NCI-H1436 treated with DMSO at 0.1 percent for 48 hours (cell line): ENCODE data around the gene SYT9.

Experiments
- DNase-seq: peaks from one replicate; lab custom pipeline; 2025; lab: John Stamatoyannopoulos, UW

The SYT9 gene

DNA sequence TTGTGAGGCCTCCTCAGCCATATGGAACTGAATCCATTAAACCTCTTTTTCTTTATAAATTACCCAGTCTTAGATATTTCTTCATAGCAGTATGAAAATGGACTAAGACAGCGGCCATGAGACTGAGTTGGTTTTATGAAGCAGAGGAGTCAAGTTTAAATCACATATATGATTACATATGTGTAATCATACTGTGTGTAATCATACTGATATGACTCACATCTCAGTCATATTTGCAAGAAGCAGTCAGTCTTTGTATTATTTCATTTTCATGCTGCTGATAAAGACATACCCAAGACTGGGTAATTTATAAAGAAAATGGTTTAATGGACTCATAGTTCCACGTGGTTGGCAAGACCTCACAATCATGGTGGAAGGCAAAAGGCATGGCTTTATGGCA is 89.8 kb downstream of the SYT9 start:
- no peak for DNase-seq

DNA sequence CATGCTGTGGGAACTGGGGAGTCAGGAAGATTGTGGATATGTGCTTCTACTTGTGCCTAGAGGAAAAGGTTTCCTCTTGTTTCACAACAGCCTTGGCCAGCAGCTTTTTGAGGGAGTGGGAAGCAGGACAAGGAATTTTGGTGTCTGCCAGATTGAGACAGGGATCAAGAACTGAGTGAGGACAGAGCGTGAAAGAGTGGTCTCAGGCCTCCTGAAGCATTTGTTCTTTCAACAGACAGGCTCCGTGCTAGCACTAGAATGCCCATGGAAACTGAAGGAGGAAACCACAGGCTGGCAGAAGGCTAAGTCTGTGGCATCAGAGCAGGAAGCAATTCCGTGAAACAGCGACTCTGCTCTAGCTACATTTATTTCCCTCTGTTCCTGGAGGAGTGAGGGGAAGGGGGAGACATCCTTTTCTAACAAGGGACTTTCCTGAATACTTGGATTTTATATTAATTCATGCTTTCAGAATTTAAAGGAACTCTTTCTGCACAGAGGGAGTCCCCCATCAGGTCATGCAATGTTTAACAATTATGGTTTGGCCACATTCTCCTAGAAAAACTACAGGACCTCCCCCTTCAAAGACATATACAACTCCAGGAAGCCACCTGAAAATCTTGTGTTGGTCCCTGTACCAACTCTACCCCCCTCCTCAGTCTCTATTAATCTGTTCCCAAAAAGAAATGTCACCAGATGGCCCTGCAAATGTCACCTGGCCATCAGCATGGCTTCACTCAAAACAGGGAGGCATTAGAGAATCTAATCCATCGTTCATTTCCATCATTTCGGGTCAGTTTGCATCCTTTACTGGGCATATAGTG is 96.1 kb downstream of the SYT9 start:
- no peak for DNase-seq

DNA sequence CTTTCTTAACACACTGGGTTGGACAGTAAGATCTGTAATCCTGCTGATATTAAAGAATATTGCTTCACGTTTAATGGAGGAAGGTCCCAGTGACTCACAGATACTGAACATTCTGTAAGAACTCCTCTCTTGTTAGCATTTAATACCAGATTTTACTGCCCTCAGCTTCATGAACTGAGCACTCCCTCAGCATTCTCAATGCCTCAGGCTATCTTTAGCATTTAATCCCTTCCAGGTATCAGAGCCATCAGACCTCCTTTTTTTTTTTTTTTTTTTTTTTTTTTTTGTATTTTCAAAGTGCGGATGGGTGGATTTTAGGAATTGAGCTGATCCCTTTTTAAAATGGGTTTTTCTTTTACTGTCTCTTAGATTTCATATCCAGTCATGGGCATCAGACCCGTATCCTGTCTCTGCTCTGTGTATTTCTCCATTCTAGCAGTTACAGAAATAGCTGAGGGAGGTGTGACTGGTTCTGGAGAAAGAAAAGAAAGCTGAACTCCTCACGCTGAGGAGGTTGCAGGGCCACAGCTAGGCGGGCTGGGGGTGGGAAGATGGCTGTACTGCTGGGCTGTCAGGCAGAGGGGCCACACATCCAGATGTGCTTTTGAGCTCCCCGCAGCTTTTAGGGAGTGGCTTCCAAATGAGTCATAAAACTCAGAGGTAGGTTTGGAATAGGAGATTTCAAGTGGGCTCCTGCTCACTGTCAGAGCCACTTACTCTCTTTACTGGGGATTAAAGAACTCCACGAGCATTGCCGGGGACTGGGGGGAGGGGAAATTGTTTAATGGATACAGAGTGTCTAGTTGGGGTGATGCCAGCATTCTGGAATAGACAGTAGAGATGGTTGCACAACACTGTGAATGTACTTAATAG is 97.0 kb downstream of the SYT9 start:
- DNase-seq = no peak

DNA sequence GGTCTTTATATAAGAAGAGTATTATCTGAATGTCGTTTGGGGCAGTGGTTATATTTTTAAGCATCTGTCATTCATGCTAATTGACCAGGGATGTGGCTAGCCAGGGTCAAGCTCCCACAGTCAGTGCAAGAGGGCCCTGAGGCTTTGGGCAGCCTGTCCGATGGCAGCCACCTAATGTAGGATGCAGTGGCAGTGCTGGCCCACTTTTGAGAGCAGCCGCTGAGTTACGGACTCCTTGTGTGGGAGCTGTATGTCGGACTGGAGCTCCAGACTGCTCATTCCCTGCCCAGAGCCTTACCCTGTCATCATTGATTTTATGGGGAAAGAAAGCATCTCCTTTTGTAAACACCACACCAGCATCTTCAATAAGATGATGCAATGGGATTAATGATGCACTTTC is 99.5 kb downstream of the SYT9 start:
- no peak for DNase-seq

DNA sequence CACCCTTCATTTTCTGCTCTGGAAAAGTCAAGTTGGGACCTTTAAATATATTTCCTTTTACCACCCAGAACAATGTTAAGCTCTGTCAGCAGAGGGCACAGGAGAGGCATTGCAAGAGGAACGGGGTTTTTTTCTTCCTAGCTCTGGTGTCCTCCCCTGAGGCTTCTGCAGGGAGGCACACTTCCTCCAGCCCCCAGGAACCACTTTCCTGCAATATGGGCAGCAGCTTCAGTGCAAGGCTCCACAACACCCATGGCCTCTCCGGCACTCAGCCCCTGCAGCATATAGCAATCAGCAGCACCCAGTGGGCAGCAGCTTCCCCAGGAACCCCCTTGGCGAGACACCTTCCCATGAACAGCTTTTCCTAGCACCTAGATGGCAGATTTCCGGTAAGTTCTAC is 101.4 kb downstream of the SYT9 start:
- no peak for DNase-seq

DNA sequence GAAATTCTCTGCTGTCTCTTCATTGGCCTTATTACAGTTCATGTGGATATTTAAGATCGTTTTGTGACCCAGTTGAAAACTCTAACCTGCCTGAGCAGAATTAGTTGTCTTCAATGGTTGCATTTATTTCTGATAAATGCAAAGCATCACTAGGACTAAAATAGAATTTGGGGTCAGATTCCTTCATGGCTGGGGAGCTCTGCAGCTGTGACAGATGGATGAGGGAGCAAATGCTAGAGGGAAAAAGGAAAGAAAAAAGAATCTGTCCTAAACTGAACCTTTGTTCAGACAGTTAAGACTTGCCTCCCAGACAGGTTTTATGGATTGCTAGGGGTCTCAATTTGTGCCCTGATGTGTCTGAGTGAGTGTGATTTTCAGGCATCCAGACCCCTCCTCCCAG is 113.0 kb downstream of the SYT9 start:
- no peak for DNase-seq

DNA sequence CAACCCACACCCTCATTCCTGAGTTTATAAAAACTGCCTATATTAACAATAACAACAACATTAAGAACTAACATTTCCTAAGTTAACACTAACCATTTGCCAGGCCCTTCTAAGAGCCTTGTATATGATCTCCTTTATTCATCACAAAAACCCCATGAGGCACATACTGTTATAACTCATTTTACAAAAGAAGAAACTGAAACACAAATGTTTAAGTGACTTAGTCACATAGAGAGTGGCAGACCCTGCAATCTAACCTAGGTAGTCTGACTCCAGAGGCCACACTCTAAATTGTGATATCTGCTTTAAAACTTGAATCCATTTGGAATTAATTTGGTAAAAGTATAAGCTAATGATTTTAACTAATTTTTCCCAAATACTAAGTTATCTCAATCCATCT is 116.1 kb downstream of the SYT9 start:
- DNase-seq = no peak

DNA sequence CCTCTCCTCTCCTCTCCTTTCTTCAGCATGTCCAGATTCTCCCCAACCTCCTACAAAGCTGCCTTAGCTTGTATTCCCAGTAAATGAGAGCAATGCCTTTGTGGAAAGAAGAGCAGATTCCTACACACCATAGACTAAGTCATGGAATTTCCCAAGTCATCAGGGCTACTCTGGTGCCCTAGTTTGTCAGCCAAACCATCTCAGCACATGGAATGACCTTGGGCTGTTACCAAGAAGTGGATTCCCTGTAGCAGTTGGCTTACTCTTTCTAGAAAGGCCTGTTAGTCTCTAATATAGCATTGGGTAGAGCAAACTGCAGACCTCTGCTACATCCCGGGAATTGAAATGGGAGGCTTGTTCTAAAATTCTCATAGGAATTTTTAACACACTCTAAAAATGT is 124.7 kb downstream of the SYT9 start:
- no peak for DNase-seq

DNA sequence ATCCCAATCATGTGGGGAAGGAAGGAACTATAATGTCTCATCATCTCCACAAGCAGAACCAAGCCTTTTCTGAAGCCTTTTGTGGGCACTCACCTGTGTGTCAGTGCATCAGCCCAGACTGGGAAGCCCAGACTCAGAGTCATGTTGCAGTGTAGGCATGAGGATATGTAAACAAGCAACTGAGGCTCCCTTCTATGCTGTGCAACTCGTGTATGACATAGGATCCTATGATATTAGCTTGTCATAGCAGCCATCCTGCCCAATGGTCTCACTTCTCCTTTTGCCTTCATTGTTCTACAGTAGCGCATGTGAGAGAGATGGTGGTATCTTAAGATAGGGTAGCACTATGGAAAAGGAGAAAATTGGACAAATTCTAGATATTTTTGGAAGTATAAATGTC is 130.2 kb downstream of the SYT9 start:
- no peak for DNase-seq

DNA sequence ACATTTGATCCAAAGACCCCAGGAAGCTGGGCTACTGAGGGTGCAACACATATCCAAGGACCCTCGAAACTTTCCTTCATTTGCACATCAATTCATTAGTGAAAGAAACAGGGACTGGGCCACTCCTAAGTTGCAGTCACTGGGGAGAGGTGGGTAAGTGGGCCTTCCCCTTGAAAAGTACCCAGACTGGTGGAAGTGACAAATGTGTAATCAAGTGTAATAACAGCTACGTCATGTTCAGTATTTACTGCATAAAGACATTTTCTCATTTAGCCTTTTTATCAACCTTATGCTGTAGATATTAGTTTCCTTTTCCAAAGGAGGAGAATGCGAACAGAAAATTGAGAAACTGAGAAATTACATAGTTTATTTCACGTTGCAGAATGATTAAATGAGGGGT is 131.7 kb downstream of the SYT9 start:
- DNase-seq = no peak

DNA sequence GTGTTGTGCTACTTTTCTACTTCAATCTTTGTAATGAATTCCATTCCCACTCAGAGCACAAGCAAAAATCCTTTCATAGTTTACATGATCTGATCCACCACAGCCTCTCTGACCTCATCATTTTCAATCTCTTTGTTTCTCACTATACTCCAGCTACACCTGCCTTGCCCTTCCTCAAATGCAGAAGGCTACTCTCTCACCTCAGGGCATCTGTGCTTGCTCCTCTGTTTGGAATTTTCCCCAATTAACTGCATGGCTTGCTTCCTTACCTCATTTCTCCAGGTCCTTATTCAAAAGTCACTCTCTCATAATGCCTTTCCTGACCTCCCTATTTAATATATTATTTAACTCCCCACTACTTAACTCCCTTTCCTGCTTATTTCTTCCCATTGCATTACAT is 133.0 kb downstream of the SYT9 start:
- DNase-seq = no peak

DNA sequence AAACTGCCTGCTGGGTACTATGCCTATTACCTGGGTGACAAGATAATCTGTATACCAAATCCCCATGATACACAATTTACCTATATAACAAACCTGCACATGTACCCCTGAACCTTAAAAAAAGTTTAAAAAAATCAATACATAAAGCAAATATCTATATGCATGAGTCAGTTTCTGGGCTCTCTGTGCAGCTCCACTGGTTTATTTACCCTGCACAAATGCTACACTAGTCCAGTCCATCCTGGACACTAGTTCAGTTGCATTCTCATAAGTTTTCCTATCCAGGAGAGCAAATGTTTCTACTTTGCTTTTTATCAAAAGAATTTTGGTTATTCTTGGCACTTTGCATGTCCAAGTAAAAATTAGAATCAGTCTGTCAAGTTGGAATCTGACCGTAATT is 133.8 kb downstream of the SYT9 start:
- DNase-seq = no peak

DNA sequence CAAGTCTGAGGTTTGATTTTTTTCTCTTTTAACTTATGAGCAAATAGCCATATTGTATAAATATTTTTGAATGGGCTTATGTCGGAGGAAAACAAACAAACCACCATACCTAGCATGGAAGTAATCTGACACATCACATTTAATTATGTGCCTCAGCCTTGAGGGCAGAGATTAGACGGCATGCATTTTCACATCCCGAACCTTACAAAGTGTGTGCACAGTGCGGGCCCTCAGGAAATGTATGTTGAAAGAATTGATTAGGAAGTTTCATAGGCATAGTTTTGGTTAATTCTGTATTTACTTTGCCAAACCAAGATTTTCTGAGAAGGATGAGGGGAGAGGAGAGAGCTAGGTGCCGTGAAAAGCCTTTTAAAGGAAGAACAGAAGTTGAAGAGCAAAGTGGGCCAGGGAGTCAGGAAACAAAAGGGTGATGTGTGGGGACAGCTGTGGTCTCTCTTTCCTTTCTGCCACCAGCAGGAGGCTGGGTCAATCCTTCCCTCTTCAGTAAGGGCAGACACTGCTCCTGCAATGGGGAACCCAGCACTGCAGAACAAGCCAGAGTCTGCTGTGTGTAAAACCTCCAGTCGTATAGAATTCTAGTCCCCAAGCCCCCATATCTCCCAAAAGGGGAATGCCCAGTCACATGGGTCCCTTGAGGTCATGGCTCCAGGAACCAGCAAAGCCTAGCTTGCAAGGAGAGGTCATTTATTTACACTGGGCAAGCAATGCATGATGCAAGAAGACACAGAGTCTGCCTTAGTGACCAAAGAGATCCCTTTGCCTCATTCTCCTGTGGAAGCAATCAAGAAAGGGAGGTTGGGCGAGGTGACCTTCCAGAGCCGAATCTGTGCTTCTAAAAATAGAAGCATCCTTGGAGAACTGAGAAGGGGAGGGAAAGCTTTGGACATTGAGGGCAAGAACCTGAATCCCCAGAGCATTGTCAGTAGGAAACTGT is 162.5 kb downstream of the SYT9 start:
- DNase-seq = no peak

DNA sequence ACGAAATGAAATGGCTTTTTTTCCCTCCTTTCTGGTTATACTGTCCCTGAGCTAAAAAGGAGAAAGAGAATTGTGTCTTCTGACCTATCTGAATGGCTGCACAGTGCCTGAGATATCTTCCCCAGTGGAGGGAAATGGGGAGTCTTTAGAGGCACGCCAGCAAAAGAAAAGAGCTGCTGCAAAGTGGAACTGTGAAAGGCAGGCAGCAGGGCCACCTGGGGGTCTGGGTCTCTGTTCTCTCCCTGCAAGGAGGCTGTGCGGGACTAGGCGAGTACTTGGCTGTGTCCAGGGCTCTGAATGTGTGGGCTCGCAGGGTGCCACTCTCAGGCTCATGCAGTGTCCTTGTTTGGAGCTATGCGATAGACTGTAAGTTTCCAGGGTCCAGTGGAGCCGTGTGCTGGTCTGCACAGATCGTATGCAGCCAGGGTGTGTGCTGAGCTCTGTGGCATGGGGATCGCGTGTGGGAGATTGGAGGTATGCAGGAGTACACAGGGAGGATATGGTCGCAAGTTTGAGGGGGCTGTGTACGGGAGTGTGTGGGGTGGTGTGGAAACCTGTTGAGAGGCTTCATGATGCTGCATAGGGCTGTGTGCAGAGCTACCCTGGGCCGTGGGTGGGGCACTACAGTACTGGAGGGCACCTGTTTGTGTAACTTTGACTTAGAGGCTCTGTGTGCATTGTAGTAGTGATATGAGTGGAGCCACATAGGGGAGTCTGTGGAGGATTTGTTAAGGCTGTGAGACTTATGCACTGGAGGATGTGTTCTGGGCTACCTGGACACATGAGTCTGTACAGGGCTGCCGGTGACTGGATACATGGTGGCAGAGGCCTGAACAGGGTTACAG is 163.5 kb downstream of the SYT9 start:
- no peak for DNase-seq

DNA sequence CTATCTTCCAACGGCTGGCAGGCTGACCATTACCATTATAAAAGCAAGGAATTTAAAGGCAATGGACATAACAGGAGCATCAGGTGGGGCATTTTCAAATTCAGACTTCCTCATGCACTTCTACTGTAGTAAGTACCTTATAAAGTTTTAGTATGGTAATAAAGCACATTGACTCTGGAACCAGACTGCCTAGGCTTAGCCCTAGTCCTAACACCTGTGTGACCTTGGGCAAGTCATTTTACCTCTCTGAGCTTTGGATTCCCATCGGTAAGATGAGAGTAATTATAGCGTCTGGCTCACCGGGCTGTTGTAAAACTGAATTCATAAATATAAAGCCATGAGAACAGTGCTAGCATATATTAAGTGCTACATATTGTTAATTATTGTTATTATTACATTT is 164.4 kb downstream of the SYT9 start:
- DNase-seq = no peak

DNA sequence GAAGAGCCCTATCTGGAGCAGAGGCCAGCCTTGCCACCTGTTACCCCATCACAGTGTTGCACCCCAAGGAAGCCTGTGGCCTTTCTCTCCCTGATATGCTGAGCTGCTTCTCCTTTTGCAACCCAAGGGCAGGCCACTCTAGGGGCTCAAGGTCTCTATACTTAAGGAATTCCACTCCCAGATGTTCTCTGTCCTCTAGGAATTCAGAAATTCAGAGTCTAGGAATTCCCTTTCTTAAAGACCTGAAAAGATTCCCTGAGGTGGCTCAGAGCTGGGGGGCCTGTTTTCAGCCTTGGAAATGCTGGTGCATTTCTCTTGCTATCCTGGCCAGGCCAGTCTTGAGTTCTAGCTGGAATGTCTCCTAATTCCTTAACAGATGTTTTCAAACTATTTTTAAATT is 165.6 kb downstream of the SYT9 start:
- no peak for DNase-seq

DNA sequence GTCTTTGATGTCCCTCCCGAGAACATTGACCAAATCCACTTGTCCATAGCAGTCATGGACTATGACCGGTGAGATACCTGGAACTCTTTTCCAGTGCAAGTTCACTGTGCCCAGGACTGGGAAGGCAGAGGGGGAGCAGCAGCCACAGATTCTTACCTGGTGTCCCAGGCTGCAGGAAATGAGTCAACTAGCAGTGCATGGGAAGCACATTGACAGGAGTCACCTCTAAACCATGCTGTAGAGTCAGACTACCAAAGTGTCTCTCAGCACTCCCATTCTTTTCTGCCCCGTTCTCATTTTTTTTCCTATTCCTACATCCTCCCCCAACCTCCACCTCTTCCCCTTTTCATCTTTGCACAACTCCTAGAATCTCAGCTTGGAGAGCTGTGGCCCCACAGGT is 166.4 kb downstream of the SYT9 start:
- DNase-seq = no peak

DNA sequence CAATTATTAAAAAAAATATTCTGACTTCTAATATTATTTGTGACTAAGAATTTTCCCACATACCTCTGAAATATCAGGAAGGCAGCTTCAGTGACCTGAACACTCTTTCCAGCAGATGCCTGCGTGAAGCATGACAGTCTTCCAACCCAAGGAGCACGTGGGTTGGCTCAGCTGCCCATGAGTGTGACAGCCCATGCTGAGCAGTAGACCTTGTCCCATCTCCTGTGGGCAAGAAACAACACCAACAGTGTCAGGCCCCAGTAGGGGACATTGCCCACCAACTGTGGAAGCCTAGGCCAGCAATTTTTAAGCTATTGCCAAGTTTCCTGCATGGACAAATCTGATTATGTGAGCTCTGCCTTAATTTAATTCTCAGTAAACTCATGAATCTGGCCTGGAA is 167.2 kb downstream of the SYT9 start:
- DNase-seq = no peak

DNA sequence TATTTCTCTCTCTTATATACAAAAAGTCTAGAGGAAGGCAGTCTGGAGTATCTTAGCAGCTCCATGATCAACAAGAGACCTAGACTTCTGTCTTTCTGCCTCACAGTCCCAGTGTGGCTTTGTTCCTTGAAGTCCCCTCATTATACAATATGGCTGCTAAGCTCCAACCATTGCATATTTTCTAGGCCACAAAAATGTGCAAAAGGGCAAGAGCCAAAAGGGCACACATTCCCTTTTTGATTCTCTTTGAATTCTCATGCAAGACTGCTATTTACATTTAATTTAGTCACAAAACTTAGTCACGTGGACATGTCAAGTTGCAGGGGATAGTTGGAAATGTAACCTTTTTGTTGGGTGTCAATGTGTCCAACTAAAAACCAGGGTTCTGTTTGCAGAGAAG is 169.4 kb downstream of the SYT9 start:
- DNase-seq = no peak

DNA sequence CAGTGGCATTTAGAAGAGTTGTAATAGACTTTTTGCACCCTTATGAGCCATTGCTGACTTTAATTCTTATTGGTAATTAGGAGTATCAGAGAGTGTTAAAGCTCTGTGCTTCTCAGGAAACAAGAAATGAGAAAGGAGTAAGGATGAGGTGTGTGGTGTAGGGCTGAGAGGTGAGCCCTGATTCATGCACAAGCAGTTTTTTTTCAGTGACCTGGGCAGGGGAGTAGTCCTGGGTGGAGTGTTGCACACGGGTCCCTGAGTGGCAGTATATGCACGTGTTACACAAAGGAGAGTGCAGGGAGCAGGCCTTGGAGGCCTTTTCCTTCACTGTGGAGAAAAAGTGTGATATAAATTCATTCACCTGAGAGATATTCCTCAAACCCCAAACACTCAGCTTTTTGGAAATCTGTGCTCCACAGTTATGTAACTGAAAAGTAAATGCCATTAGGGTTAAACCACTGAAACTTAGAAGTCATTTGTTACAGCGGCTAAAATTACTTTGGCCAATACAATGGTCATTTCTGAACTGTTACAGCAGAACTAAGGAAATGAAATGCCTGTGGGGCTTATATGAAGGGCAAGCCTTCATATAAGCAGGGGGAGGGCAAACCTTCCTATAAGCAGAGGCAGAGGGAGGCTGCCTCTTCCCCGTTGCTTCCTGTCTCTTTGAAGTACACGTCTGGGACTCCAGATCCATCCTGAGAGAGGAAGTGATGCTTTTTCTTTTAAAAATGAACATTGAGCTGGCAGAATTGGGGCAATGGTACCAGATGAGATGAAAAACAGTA is 171.0 kb downstream of the SYT9 start:
- no peak for DNase-seq

DNA sequence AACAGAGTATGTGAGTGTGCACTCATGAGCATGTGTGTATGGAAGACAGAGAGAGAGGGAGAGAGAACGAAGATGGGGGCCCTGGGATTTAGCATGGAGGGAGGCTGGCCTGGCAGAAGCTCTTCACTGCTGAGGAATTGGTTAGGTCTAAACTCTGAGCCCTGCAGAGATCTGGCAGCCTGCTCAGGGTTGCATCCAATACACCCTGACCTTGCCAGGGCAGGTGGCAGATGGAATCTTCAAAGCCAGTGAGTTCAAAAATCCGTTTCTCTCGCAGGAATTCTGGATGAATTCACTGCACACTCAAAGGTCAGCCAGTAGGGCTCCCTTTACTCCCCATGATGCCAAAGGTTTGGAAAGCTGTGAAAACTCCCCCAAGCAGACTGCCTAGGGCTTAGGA is 172.2 kb downstream of the SYT9 start:
- DNase-seq = no peak
